Nephron (organoid): ENCODE measurements around the gene TMEM135.

Experiments used
- H3K27ac Mint-ChIP-seq, 3 experiments: 2 replicates each; pipeline ENCODE4 v1.8.0; 2020; ENCODE audit warnings: mixed read lengths in 3 of 3, mild to moderate bottlenecking in 2 of 3, moderate library complexity in 1 of 3
- H3K27me3 Mint-ChIP-seq: 2 replicates; pipeline ENCODE4 v1.8.0; 2021; ENCODE audit warnings: low read depth, mild to moderate bottlenecking, moderate library complexity, mixed read lengths
- H3K36me3 Mint-ChIP-seq: 2 replicates; pipeline ENCODE4 v1.8.0; 2020; ENCODE audit warnings: low read depth, mixed read lengths
- H3K4me1 Mint-ChIP-seq: 2 replicates; pipeline ENCODE4 v1.8.0; 2020; ENCODE audit warnings: mixed read lengths
- H3K4me3 Mint-ChIP-seq, 3 experiments: 2 replicates each; pipeline ENCODE4 v1.8.0; 2020; ENCODE audit warnings: mild to moderate bottlenecking in 3 of 3, mixed read lengths in 3 of 3, moderate library complexity in 2 of 3
- H3K9me3 Mint-ChIP-seq: 2 replicates; pipeline ENCODE4 v1.8.0; 2020; ENCODE audit warnings: mixed read lengths
- CTCF ChIP-seq, 3 experiments: fragments of 200-600 bp; sonication (generic); IDR thresholded peaks; one replicate each; pipeline ENCODE4 v1.5.0; 2021; ENCODE audit warnings: antibody characterized with exemption in 3 of 3; ENCODE audit not compliant: unreplicated experiment in 3 of 3

The TMEM135 gene

GRCh38 chr11:87005569-87005921 is 32.2 kb upstream of the TMEM135 start:
- Mint-ChIP-seq H3K36me3 (no peaks in the 10 kb centered on the region), H3K9me3 (no peaks in the 10 kb centered on the region), H3K4me3 (no peak overlapping the region), H3K27me3 (no peaks in the 10 kb centered on the region), H3K4me1 (peaks cover under 1% of the 10 kb centered on the region), H3K27ac (no peak overlapping the region)
- no peak for TF ChIP-seq CTCF (IDR thresholded peaks at IDR 0.05; ENCODE audit: unreplicated experiment in 3 of 3)

DNA sequence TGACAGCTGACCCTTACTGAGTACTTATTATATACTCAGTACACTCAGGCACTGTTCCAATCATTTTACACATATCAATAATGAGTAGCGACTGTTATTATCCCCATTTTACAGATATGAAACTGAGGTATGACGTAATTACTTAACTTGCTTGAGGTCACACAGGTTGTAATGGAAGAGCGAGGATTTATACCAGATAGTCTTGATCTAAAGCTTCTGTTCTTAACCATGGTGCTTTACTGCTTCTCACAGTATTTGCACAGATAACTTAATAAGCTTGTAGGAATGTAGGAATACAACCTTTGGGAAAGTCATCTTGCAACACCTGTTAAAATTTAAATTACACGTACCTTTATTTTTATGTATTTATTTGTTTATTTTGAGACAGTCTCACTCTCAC is 31.7 kb upstream of the TMEM135 start:
- no peaks in the 10 kb centered on the region for H3K36me3 Mint-ChIP-seq

GRCh38 chr11:87007963-87008362 is 29.8 kb upstream of the TMEM135 start:
- H3K4me1 Mint-ChIP-seq, result peaks cover 3% of the 10 kb centered on the region
- no peaks in the 10 kb centered on the region for H3K9me3 Mint-ChIP-seq
- H3K27me3 Mint-ChIP-seq, result no peaks in the 10 kb centered on the region
- TF ChIP-seq CTCF (IDR thresholded peaks at IDR 0.05; ENCODE audit: unreplicated experiment in 3 of 3), result no peak
- no peak overlapping the region for H3K4me3 Mint-ChIP-seq
- no peaks in the 10 kb centered on the region for H3K36me3 Mint-ChIP-seq
- H3K27ac Mint-ChIP-seq, result no peak overlapping the region

More for the DNA sequence above, 31.7 kb upstream of the TMEM135 start:
- Mint-ChIP-seq H3K9me3 (no peaks in the 10 kb centered on the region), H3K4me3 (no peak overlapping the region), H3K27me3 (no peaks in the 10 kb centered on the region), H3K27ac (no peak overlapping the region), H3K4me1 (no peaks in the 10 kb centered on the region)
- no peak for TF ChIP-seq CTCF (IDR thresholded peaks at IDR 0.05; ENCODE audit: unreplicated experiment in 3 of 3)

DNA sequence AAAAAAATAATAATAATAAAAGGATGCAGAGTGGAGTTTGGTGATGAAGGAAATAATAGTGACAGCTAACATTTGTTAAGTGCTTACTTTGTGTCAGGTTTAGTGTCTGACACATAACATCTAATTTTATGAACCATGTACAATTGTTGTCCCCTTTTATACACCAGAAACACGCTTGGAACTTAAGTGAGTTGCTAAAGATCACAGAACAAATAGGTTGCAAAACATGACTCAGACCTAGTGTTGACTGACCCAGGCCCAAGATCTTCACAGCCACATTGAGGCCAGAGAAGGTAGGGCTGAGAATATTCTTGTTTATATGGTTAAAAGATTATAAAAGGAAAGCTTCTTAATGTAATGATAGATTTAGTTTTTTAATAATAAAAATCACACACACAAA is 25.6 kb upstream of the TMEM135 start:
- Mint-ChIP-seq H3K27ac (no peak overlapping the region), H3K4me1 (peaks cover 26% of the 10 kb centered on the region), H3K36me3 (no peaks in the 10 kb centered on the region), H3K4me3 (no peak overlapping the region), H3K9me3 (no peaks in the 10 kb centered on the region), H3K27me3 (no peaks in the 10 kb centered on the region)
- TF ChIP-seq CTCF (IDR thresholded peaks at IDR 0.05; ENCODE audit: unreplicated experiment in 3 of 3), result no peak

DNA sequence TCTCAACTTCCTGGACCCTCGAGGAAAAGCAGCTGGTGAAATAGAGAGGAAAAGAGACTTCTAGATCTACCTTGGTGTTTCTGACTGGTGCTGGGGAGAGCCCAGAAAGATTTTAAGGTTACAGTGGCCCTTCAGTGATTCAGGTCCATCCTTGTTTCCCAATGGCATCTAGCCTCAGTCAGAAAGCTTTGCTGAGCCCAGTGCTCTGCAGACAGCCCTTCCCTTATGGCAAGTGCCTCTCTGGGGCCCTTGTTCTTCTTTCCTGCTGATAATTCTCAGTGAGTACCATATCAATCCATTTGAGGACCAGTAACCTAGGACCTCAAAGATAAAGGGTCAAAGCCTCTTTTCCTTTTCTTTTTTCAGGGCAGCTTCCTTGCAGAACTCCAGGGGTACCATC is 25.1 kb upstream of the TMEM135 start:
- Mint-ChIP-seq H3K4me1 (peaks cover 27% of the 10 kb centered on the region), H3K36me3 (no peaks in the 10 kb centered on the region), H3K9me3 (no peaks in the 10 kb centered on the region), H3K27ac (peak overlapping the region in 1 of 3 experiments; percentile 76), H3K27me3 (no peaks in the 10 kb centered on the region), H3K4me3 (no peak overlapping the region)
- no peak for TF ChIP-seq CTCF (IDR thresholded peaks at IDR 0.05; ENCODE audit: unreplicated experiment in 3 of 3)

DNA sequence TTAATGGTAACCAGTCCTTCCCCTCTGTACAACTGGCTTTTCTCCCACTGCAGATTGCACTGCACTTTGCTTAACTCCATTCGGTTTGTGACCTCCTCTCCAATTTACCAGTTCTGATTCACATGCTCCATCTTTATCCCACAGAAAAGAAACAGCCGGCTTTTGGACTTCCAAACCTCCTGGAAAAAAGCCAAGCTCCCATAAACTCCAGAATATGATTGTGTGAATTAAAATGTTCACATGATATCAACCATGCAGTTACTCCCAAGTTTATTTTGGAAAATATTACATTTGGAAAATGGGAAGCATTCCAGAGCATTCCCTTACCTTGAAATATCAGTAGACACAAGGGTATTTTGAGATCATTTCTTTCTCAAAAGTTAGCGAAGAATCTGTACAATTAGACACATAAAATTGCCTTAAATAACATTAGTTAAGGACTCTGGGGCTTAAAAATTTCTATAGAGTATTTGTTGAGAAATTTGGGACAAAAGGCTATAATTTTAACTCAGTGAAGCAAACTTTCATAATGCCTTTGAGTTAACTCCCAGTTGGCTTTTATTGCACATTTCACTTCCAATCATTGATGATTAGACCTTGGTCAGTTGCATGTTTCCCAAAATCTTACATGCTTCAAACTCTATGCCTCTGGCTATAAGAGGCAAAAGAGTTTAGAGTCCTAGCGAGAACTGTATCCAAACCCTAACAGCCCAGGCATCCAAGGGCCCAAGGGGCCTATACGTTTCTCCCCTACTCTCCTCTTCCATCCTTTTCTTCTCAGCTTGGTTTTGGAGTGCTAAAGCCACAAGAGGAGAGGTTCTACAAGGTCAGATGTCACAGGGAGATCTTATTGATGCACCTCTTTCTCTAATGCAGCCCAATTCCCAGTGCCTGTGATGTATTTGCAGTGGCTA is 23.6 kb upstream of the TMEM135 start:
- Mint-ChIP-seq H3K27me3 (no peaks in the 10 kb centered on the region), H3K4me1 (peaks cover 33% of the 10 kb centered on the region), H3K9me3 (no peaks in the 10 kb centered on the region), H3K27ac (peak overlapping the region; percentile 16 to 79 (median 76)), H3K36me3 (no peaks in the 10 kb centered on the region), H3K4me3 (no peak overlapping the region)
- TF ChIP-seq CTCF (IDR thresholded peaks at IDR 0.05; ENCODE audit: unreplicated experiment in 3 of 3), result no peak
